ENCODE data around the gene RANBP2. TPM values are rescaled to one million over a fixed set of nuclear protein-coding genes. Genes with fewer than 3 reads are reported as not detected.
"Not testable (repeated sequence)": the region's sequence is repeated elsewhere in the genome, so short reads cannot be mapped to it uniquely, and the experiment has no call there.

The RANBP2 gene
- total RNA-seq, 2 donors from 2014 or later: 77.8 to 96.2 TPM

- intact Hi-C loops (cut with DNase I): no loop called here
- DNase-seq (ENCODE audit: low spot score): no peak
- WGBS: 100% methylated on average over 1 of the region's 1 CpG
Observed at GRCh38 chr2:108704871-108705270, 14.4 kb upstream of the RANBP2 start.

GRCh38 chr2:108707300-108707699 is 12.0 kb upstream of the RANBP2 start:
- intact Hi-C loops (cut with DNase I): no loop called here
- Histone ChIP-seq H3K4me1 (replicated peaks) (no peaks in the 10 kb centered on the region), H3K4me3 (no peak overlapping the region), H3K9me3 (no peaks in the 10 kb centered on the region), H3K27ac (no peak overlapping the region), H3K27me3 (replicated peaks; ENCODE audit: insufficient read depth) (no peaks in the 10 kb centered on the region), H3K36me3 (no peaks in the 10 kb centered on the region)
- DNase-seq (ENCODE audit: low spot score): no peak
- TF ChIP-seq CTCF (IDR thresholded peaks at IDR 0.05) (no peak), POLR2AphosphoS5 (IDR thresholded peaks at IDR 0.05) (no peak), POLR2A (IDR thresholded peaks at IDR 0.05) (no peak)

More at GRCh38 chr2:108704871-108705270, 14.4 kb upstream of the RANBP2 start:
- TF ChIP-seq POLR2A (IDR thresholded peaks at IDR 0.05) (no peak), CTCF (IDR thresholded peaks at IDR 0.05) (no peak), POLR2AphosphoS5 (IDR thresholded peaks at IDR 0.05) (no peak)
- Histone ChIP-seq H3K27ac (no peak overlapping the region), H3K27me3 (replicated peaks; ENCODE audit: insufficient read depth) (no peaks in the 10 kb centered on the region), H3K9me3 (no peaks in the 10 kb centered on the region), H3K4me3 (no peak overlapping the region), H3K4me1 (replicated peaks) (no peaks in the 10 kb centered on the region), H3K36me3 (no peaks in the 10 kb centered on the region)

GRCh38 chr2:108716971-108717370 is 2.3 kb upstream of the RANBP2 start:
- DNase-seq (ENCODE audit: low spot score); H3K36me3 ChIP-seq; intact Hi-C loops (cut with DNase I); H3K4me3 ChIP-seq; H3K4me1 ChIP-seq (replicated peaks); H3K9me3 ChIP-seq; H3K27ac ChIP-seq; H3K27me3 ChIP-seq (replicated peaks; ENCODE audit: insufficient read depth): not testable (repeated sequence)
- 61% methylated on average over 6 of the region's 6 CpGs for WGBS

- DNase-seq (ENCODE audit: low spot score); H3K27ac ChIP-seq; H3K9me3 ChIP-seq; H3K4me3 ChIP-seq; H3K36me3 ChIP-seq; H3K4me1 ChIP-seq (replicated peaks); H3K27me3 ChIP-seq (replicated peaks; ENCODE audit: insufficient read depth); intact Hi-C loops (cut with DNase I): not testable (repeated sequence)
- WGBS: 62% methylated on average over 9 of the region's 9 CpGs
Observed at GRCh38 chr2:108726048-108726447, 6.8 kb downstream of the RANBP2 start.

GRCh38 chr2:108734656-108735055 is 15.4 kb downstream of the RANBP2 start:
- H3K4me3 ChIP-seq; H3K36me3 ChIP-seq; DNase-seq (ENCODE audit: low spot score); H3K27ac ChIP-seq; H3K4me1 ChIP-seq (replicated peaks); H3K9me3 ChIP-seq; H3K27me3 ChIP-seq (replicated peaks; ENCODE audit: insufficient read depth); intact Hi-C loops (cut with DNase I): not testable (repeated sequence)
- WGBS: 93% methylated on average over 6 of the region's 6 CpGs

GRCh38 chr2:108757973-108758372 is 38.7 kb downstream of the RANBP2 start:
- H3K36me3 ChIP-seq; H3K27ac ChIP-seq; H3K4me1 ChIP-seq (replicated peaks); intact Hi-C loops (cut with DNase I); H3K4me3 ChIP-seq; H3K27me3 ChIP-seq (replicated peaks; ENCODE audit: insufficient read depth); H3K9me3 ChIP-seq; DNase-seq (ENCODE audit: low spot score): not testable (repeated sequence)
- 95% methylated on average over 9 of the region's 9 CpGs for WGBS

- intact Hi-C loops (cut with DNase I); H3K4me3 ChIP-seq; H3K27me3 ChIP-seq (replicated peaks; ENCODE audit: insufficient read depth); H3K27ac ChIP-seq; H3K4me1 ChIP-seq (replicated peaks); H3K9me3 ChIP-seq; DNase-seq (ENCODE audit: low spot score): not testable (repeated sequence)
- H3K36me3 ChIP-seq: peaks cover 0 to 12% of the 10 kb centered on the region in 2 donors
Observed at GRCh38 chr2:108762618-108763017, 43.3 kb downstream of the RANBP2 start.

GRCh38 chr2:108766671-108767070 is 47.4 kb downstream of the RANBP2 start:
- H3K4me3 ChIP-seq; DNase-seq (ENCODE audit: low spot score); H3K27ac ChIP-seq; H3K9me3 ChIP-seq; intact Hi-C loops (cut with DNase I); H3K27me3 ChIP-seq (replicated peaks; ENCODE audit: insufficient read depth); H3K4me1 ChIP-seq (replicated peaks): not testable (repeated sequence)
- H3K36me3 ChIP-seq: peaks cover 0 to 12% of the 10 kb centered on the region in 2 donors
- 74% methylated on average over 5 of the region's 5 CpGs for WGBS

GRCh38 chr2:108767859-108768258 is 48.6 kb downstream of the RANBP2 start:
- H3K36me3 ChIP-seq; DNase-seq (ENCODE audit: low spot score); H3K27ac ChIP-seq; H3K4me1 ChIP-seq (replicated peaks); H3K27me3 ChIP-seq (replicated peaks; ENCODE audit: insufficient read depth); intact Hi-C loops (cut with DNase I); H3K4me3 ChIP-seq; H3K9me3 ChIP-seq: not testable (repeated sequence)
- WGBS: 80% methylated on average over 1 of the region's 2 CpGs
